B cell (primary cell): ENCODE data around the gene DIP2B.

Experiments
- CTCF ChIP-seq: fragments of 200-600 bp; IDR thresholded peaks from one replicate; pipeline ENCODE4 v1.8.0; 2022; ENCODE audit warnings: antibody characterized with exemption, mild to moderate bottlenecking
- EZH2 ChIP-seq: IDR thresholded peaks from 2 replicates; pipeline ENCODE4 v1.6.1; 2012; ENCODE audit warnings: borderline replicate concordance, low read depth, mild to moderate bottlenecking, moderate library complexity, low read length; ENCODE audit not compliant: insufficient read depth, poor library complexity, severe bottlenecking

GRCh38 chr12:50620978-50621360, 116.2 kb downstream of the DIP2B start:
- no peak for TF ChIP-seq EZH2
- no peak for TF ChIP-seq CTCF
